Keratinocyte (primary cell): Measurements from ENCODE around the gene BCORL1. TPM values are rescaled to one million over a fixed set of nuclear protein-coding genes. Genes with fewer than 3 reads are reported as not detected.
A peak's percentile ranks its signal among the peaks of the same experiment; 100 is the strongest.

Experiments used
- DNase-seq: peaks from one replicate; pipeline ENCODE4 v3.0.0-alpha.2; 2011; ENCODE audit warnings: low read depth, missing footprints, low spot score
- FAIRE-seq: peaks from 2 replicates; lab custom pipeline; 2011; peaks lifted over from hg19 to GRCh38; lab: Jason Lieb, UNC
- H2AFZ ChIP-seq: 2 replicates; pipeline ENCODE4 v1.6.0; 2012; ENCODE audit warnings: low read length, control low read depth, inconsistent platforms; ENCODE audit not compliant: control insufficient read depth
- H3K27ac ChIP-seq: 2 replicates; pipeline ENCODE4 v1.5.1; 2011; ENCODE audit warnings: low read length; ENCODE audit not compliant: control insufficient read depth, insufficient read depth
- H3K27me3 ChIP-seq: 3 replicates; pipeline ENCODE4 v1.6.0; 2011; ENCODE audit warnings: low read length; ENCODE audit not compliant: control insufficient read depth, insufficient read depth; ENCODE audit errors: extremely low read depth
- H3K36me3 ChIP-seq, 2 experiments: 2 replicates in 1 of 2; 3 replicates in 1 of 2; pipeline ENCODE4 v1.5.1; 2011; ENCODE audit warnings: low read length in 2 of 2, mild to moderate bottlenecking in 1 of 2; ENCODE audit not compliant: control insufficient read depth in 2 of 2, insufficient read depth in 2 of 2; ENCODE audit errors: extremely low read depth in 1 of 2
- H3K4me1 ChIP-seq: 3 replicates; pipeline ENCODE4 v1.5.1; 2011; ENCODE audit warnings: low read length; ENCODE audit not compliant: control insufficient read depth, insufficient read depth; ENCODE audit errors: extremely low read depth
- H3K4me2 ChIP-seq: 3 replicates; pipeline ENCODE4 v1.6.0; 2011; ENCODE audit warnings: low read depth, low read length; ENCODE audit not compliant: control insufficient read depth, insufficient read depth; ENCODE audit errors: extremely low read depth
- H3K4me3 ChIP-seq, 3 experiments: fragments of 200-600 bp in 1 of 3; sonication (generic) in 1 of 3; 2 replicates in 2 of 3; 3 replicates in 1 of 3; pipeline ENCODE4 v1.5.1; 2011 to 2016; ENCODE audit warnings: low read length in 3 of 3, mild to moderate bottlenecking in 3 of 3, control low read depth in 2 of 3, inconsistent platforms in 1 of 3, low read depth in 1 of 3, mixed read lengths in 1 of 3, mixed run types in 1 of 3, moderate library complexity in 1 of 3; ENCODE audit not compliant: control insufficient read depth in 2 of 3, insufficient read depth in 2 of 3; ENCODE audit errors: extremely low read depth in 1 of 3
- H3K79me2 ChIP-seq: 2 replicates; pipeline ENCODE4 v1.6.0; 2012; ENCODE audit warnings: low read length; ENCODE audit not compliant: control insufficient read depth, insufficient read depth
- H3K9ac ChIP-seq: 3 replicates; pipeline ENCODE4 v1.6.0; 2011; ENCODE audit warnings: low read length; ENCODE audit not compliant: control insufficient read depth, insufficient read depth; ENCODE audit errors: extremely low read depth
- H3K9me1 ChIP-seq: 3 replicates; pipeline ENCODE4 v1.6.0; 2011; ENCODE audit warnings: low read length; ENCODE audit not compliant: control insufficient read depth, insufficient read depth; ENCODE audit errors: extremely low read depth
- H3K9me3 ChIP-seq: 2 replicates; pipeline ENCODE4 v1.5.1; 2012; ENCODE audit warnings: low read depth, low read length; ENCODE audit not compliant: control insufficient read depth
- H4K20me1 ChIP-seq: 3 replicates; pipeline ENCODE4 v1.6.0; 2011; ENCODE audit warnings: low read length; ENCODE audit not compliant: control insufficient read depth, insufficient read depth; ENCODE audit errors: extremely low read depth
- EZH2 ChIP-seq: IDR thresholded peaks from one replicate; pipeline ENCODE4 v1.6.1; 2012; ENCODE audit warnings: inconsistent platforms, mild to moderate bottlenecking, low read length, moderate library complexity
- dilution Hi-C: fragments of 300-500 bp; cut with MboI; formaldehyde crosslinking; loops from one replicate; pipeline ENCODE4 v1.7.0; 2020; ENCODE audit warnings: low sequenced_read_pairs; ENCODE audit not compliant: extremely low pct_ligation_motif_present
- polyA plus RNA-seq, 5 experiments: library from polyadenylated mRNA; depleted of rRNA in 3 of 5; stranded (reverse) in 3 of 5; stranded (forward) in 1 of 5; unstranded in 1 of 5; fragments of >200 nt; gene quantifications; 1 replicate in 1 of 5; 2 replicates in 3 of 5; 3 replicates in 1 of 5; pipeline versions ENCODE4 v1.2.1 to v1.2.3, GENCODE V29; 2011 to 2012; ENCODE audit warnings: missing spikeins in 2 of 5, low read depth in 1 of 5, low replicate concordance in 1 of 5
- TF ChIP-seq, protein P1 (sequence below), 3 experiments: IDR thresholded peaks in 1 of 3; conservative IDR thresholded peaks in 1 of 3; optimal IDR thresholded peaks in 1 of 3; 2 replicates in 2 of 3; 3 replicates in 1 of 3; pipeline versions ENCODE3 to v1.5.1; 2011; ENCODE audit warnings: low read length in 3 of 3, mild to moderate bottlenecking in 3 of 3, moderate library complexity in 2 of 3, control low read depth in 1 of 3, inconsistent platforms in 1 of 3; ENCODE audit not compliant: insufficient read depth in 2 of 3; ENCODE audit errors: extremely low read depth in 1 of 3

Gene BCORL1
- polyA plus RNA-seq, 1 donor (not counting 4 experiments of a cell fraction or from before 2014, with no cell fraction given): 0.54 TPM

GRCh38 chrX:129958083-129958465 is 24.4 kb upstream of the BCORL1 start:
- H3K27me3 ChIP-seq: peaks cover 3% of the 10 kb centered on the region
- no peaks in the 10 kb centered on the region for H3K79me2 ChIP-seq
- H4K20me1 ChIP-seq: no peaks in the 10 kb centered on the region
- no peak overlapping the region for H2AFZ ChIP-seq
- no peaks in the 10 kb centered on the region for H3K36me3 ChIP-seq
- no peak for TF ChIP-seq EZH2
- TF ChIP-seq, protein P1, sequence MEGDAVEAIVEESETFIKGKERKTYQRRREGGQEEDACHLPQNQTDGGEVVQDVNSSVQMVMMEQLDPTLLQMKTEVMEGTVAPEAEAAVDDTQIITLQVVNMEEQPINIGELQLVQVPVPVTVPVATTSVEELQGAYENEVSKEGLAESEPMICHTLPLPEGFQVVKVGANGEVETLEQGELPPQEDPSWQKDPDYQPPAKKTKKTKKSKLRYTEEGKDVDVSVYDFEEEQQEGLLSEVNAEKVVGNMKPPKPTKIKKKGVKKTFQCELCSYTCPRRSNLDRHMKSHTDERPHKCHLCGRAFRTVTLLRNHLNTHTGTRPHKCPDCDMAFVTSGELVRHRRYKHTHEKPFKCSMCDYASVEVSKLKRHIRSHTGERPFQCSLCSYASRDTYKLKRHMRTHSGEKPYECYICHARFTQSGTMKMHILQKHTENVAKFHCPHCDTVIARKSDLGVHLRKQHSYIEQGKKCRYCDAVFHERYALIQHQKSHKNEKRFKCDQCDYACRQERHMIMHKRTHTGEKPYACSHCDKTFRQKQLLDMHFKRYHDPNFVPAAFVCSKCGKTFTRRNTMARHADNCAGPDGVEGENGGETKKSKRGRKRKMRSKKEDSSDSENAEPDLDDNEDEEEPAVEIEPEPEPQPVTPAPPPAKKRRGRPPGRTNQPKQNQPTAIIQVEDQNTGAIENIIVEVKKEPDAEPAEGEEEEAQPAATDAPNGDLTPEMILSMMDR (optimal IDR thresholded peaks at IDR 0.05 in 1 of 3, IDR thresholded peaks at IDR 0.05 in 1 of 3, conservative IDR thresholded peaks at IDR 0.05 in 1 of 3; ENCODE audit: extremely low read depth in 1 of 3, insufficient read depth in 2 of 3, low read length in 3 of 3): no peak
- no peak overlapping the region for H3K4me3 ChIP-seq
- no peaks in the 10 kb centered on the region for H3K9me3 ChIP-seq
- H3K4me1 ChIP-seq: peaks cover 20% of the 10 kb centered on the region
- no peak overlapping the region for H3K4me2 ChIP-seq
- FAIRE-seq (no peak), DNase-seq (no peak)
- no peaks in the 10 kb centered on the region for H3K9me1 ChIP-seq
- H3K27ac ChIP-seq: no peak overlapping the region
- H3K9ac ChIP-seq: no peak overlapping the region
- dilution Hi-C loops: no loop called here

- FAIRE-seq: peak; percentile 9
- H3K4me2 ChIP-seq: peak overlapping the region; percentile 1
These were observed 23.5 kb upstream of the BCORL1 start for GRCh38 chrX:129958814-129959492.

More at GRCh38 chrX:129958814-129959492, 23.5 kb upstream of the BCORL1 start:
- Histone ChIP-seq H3K9ac (no peak overlapping the region), H3K9me1 (no peaks in the 10 kb centered on the region), H2AFZ (no peak overlapping the region), H3K4me1 (peaks cover 20% of the 10 kb centered on the region), H4K20me1 (no peaks in the 10 kb centered on the region), H3K4me3 (no peak overlapping the region), H3K36me3 (no peaks in the 10 kb centered on the region), H3K27ac (no peak overlapping the region), H3K79me2 (no peaks in the 10 kb centered on the region), H3K27me3 (peaks cover 3% of the 10 kb centered on the region), H3K9me3 (no peaks in the 10 kb centered on the region)
- no peak for DNase-seq
- no peak for TF ChIP-seq EZH2
- TF ChIP-seq, protein P1 (optimal IDR thresholded peaks at IDR 0.05 in 1 of 3, IDR thresholded peaks at IDR 0.05 in 1 of 3, conservative IDR thresholded peaks at IDR 0.05 in 1 of 3; ENCODE audit: extremely low read depth in 1 of 3, insufficient read depth in 2 of 3, low read length in 3 of 3): no peak
- dilution Hi-C loops: no loop called here
